HG03066 (cell line): ENCODE measurements around the gene HS6ST3.
"Not testable (repeated sequence)": the region's sequence is repeated elsewhere in the genome, so short reads cannot be mapped to it uniquely, and the experiment has no call there.

ENCODE experiments used
- ATAC-seq: cut with Tn5 transposase; IDR thresholded peaks from one replicate; pipeline ENCODE4 v1.9.1; 2021; ENCODE audit warnings: low read depth; ENCODE audit not compliant: unreplicated experiment

HS6ST3 gene

GRCh38 chr13:96524398-96525020, 434.6 kb downstream of the HS6ST3 start:
- not testable (repeated sequence) for ATAC-seq

- ATAC-seq, result no peak
Observed at GRCh38 chr13:96525715-96526114, 435.8 kb downstream of the HS6ST3 start.

- no peak for ATAC-seq
Observed at GRCh38 chr13:96527497-96527896, 437.6 kb downstream of the HS6ST3 start.

DNA sequence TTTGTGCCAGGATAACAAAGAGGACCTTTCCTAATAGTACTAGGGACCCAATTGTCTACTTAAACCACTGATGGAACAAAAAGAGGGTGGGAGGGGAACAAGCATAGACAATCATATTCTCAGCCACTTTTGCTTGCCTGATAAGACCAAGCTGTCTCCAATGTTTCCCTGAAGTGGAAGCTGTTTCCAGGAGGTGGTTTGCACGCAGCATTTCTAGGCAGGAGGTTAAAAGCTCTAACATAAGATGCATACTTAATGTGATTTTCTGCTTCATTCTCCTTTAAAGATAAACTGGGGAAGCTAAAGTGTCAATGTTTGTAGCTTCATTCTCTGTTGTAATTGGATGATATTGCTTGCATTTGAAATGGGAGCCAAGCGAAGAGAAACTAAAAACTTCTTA, 442.9 kb downstream of the HS6ST3 start:
- no peak for ATAC-seq

DNA sequence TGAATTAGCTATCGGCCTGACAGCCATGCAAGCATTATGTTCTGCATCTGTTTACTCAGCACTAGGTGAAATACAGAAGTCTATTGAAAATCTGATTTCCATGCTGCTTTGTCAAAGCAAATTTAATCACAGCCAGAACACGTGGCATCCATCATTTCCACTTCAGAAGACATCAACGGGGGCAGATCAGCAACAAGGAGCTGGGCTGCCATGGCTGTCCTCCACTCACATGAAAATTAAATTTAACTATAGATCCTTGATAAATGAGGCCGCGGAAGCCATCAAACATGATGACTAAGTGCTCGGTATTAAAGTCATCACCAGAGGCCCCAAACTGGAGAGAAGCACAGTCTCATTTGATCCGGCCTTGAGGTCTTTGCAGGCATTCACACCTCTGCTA, 443.5 kb downstream of the HS6ST3 start:
- no peak for ATAC-seq

DNA sequence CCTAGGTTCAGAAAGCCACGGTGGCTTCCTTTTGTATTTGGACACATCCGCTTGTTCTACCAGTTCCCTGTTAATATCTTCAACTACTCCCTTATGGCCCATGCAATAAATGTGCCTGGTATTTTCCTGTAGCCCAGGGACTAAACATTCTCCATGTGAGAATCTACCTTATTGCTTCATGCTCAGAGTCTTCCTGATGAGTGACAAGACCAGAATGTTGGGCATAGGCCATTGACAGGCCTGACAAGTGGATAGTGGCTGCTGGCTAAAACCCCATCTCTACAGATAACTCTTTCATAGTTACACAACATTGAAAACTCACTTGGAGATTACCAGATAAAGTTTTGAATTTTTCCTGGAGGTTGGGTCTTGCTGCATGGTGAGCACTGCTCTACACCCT, 449.9 kb downstream of the HS6ST3 start:
- ATAC-seq, result no peak

DNA sequence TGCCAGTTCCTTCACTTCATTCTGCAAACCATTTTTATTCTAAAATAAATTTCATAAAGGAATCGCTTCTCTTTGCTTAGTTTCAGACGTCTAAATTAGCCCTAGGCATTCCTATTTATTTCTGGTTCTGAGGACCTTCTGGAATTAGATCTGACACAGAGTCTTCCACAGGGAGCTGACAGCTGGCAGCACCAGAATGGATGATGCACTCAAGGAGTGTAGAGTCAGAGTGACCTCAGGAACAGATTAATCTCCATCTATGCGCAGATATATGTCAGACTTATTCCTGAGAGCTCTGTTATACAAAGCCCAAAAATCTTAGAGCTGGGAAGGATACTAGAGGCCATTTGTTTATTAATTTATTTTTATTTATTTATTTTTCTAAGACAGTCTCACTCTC, 450.8 kb downstream of the HS6ST3 start:
- ATAC-seq, result no peak

DNA sequence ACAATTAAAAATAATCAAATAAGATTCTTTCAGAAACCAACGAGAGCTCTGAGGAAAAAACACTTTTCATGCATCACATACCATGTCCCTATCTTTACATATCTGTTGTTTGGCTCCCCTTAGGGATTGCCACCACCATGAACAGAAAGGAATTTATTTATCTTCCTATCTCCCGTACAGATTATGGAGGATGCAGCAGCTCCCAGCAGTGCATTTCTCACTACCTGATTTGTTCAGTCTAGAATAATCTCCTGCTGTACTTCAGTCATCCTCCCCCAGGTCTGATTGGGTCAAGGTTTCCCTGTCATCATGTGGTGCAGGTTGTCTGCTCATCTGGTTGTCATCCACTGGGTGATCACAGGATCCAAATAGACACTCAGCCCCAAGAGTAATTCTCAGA, 453.1 kb downstream of the HS6ST3 start:
- ATAC-seq, result no peak

- no peak for ATAC-seq
Observed at GRCh38 chr13:96544957-96545356, 455.1 kb downstream of the HS6ST3 start.

GRCh38 chr13:96546463-96546862, 456.6 kb downstream of the HS6ST3 start:
- no peak for ATAC-seq

GRCh38 chr13:96551546-96551945, 461.6 kb downstream of the HS6ST3 start:
- ATAC-seq, result no peak

DNA sequence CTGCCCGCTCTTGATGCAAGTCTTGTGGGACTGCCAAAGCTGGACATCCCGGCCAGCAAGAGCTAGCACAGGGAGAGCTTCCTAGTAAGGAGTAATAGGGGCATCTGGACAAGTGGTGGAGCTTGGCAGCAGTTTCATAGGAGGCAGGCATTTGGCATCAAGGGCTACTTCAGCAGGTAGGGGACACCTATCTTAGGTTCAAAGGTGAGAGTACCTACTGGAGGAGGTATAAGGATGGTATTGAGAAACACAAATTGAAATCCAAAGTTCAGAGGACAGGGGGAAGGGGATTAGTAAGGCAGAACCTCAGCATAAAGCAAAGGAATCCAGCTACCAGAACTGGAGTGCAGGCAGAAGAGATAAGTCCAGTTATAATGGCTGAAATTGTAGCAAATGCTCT, 462.7 kb downstream of the HS6ST3 start:
- ATAC-seq, result no peak

- ATAC-seq, result no peak
Observed at GRCh38 chr13:96553796-96554195, 463.9 kb downstream of the HS6ST3 start.

DNA sequence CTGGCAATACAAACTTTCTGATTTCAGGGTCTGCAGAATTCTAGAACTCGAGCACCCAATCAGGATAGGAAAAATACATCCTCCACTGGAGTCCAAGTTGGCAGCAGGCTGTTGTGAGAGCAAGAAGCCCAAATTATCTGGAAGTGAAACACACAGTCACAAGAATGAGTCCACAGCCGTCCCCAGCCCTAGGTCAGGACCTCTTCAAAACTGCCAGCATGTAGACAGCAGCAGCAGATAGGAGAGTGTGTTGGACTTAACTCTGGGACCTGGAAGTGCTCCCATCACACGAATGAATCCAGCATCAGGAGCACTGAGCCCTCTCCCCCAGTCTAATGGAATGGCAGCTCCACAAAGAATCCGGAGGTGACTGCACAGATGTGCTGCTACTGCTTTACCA, 483.7 kb downstream of the HS6ST3 start:
- ATAC-seq, result no peak

GRCh38 chr13:96575423-96576320, 485.8 kb downstream of the HS6ST3 start:
- no peak for ATAC-seq

DNA sequence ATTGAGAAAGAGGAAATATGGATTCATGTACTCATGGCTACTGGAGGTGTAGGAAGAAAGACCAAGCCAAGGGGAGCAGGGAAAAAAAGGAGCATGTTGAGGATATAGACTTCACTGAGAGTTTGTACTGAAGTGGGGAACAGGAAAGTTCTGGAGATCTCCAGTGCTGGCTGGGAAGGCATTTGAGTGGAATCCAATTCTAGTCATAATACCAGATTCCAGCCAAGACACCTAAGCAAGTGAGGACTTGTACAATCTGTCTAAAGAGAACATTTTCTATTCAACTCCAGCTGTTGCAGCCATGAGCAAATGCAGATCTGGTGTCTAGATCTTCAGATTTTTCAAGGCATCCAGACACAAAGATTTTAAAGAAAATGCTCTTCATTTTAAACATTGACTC, 491.8 kb downstream of the HS6ST3 start:
- ATAC-seq, result no peak

- no peak for ATAC-seq
Observed at GRCh38 chr13:96615252-96615651, 525.3 kb downstream of the HS6ST3 start.

DNA sequence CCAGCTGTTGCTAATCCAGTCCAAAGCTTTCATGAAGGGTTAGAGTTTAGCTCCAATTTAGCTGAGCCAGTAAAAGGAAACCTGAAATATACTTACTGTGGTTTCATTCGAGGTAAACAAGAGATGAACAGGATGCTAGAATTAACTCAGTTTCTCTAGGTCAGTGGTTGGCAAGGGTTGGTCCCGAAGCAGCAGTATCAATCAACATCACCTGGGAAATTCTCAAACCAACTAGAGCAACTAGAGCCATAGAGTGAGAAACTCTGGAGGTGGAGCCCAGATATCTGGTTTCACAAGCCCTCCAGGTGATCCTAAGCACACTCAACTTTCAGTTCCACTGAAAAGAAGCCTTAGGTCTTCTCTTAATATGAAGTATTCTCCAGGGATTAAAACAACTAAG, 527.6 kb downstream of the HS6ST3 start:
- no peak for ATAC-seq

DNA sequence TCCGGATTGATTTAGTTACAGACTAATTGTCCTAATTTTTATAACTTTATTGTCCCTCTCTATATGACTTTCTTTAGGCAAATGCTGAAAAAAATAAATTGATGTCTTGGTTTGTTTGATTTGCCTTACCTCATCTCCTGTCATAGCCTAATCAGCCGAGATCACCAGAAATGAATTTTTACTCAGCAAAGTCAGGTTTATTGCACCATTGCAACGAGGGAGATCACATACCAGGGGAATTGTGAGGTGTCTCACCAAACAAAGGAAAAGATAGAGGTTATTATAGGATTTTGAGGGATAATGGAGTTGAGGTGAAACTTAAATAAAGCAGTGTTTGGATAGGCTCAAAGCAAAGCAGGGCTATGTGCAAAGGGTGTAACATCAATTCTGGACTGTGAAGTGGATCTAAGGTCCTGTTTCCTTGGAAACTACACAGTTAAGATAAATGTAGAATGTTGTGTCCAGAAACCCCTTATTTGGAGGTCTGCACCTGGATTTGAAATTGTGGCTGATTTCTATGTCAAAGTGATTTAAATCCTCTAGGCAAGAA, 531.8 kb downstream of the HS6ST3 start:
- no peak for ATAC-seq

DNA sequence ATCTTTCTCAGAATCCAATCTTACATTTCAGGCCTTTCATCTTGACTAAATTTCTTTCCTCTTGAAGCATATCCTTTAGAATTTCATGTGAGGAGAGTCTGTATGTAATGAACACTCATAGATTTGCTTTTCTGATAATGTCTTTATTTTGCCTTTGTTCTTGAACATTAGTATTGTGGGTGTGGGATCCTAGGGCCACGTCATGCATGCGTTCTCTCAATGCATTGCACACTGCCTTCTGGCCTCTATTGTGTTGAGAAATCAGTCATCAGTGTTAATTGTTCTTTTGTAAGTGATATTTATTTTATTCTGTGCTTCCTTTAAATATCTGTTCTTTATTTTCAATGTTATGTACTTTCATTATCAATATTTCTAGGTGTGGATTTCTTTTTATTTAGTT, 539.4 kb downstream of the HS6ST3 start:
- no peak for ATAC-seq

GRCh38 chr13:96632536-96633320, 542.8 kb downstream of the HS6ST3 start:
- ATAC-seq, result no peak
